GM21447 (cell line): ENCODE data around the gene TTI1.
"Not testable (repeated sequence)": the region's sequence is repeated elsewhere in the genome, so short reads cannot be mapped to it uniquely, and the experiment has no call there.

Experiments used
- ATAC-seq: cut with Tn5 transposase; IDR thresholded peaks from one replicate; pipeline ENCODE4 v1.9.1; 2021; ENCODE audit not compliant: unreplicated experiment

Gene TTI1

GRCh38 chr20:37970856-37971245 lies 62.4 kb downstream of the TTI1 start:
- no peak for ATAC-seq

- ATAC-seq = no peak
Observed at GRCh38 chr20:37969949-37970855, 63.1 kb downstream of the TTI1 start.

- no peak for ATAC-seq
Observed at GRCh38 chr20:37968841-37969401, 64.3 kb downstream of the TTI1 start.

GRCh38 chr20:37963483-37963882 lies 69.8 kb downstream of the TTI1 start:
- ATAC-seq = not testable (repeated sequence)

- no peak for ATAC-seq
Observed at GRCh38 chr20:37961066-37961465, 72.2 kb downstream of the TTI1 start.

GRCh38 chr20:37958856-37959520 lies 74.3 kb downstream of the TTI1 start:
- ATAC-seq = no peak

- ATAC-seq = no peak
Observed at GRCh38 chr20:37956107-37956585, 77.1 kb downstream of the TTI1 start.

GRCh38 chr20:37955511-37955910 lies 77.7 kb downstream of the TTI1 start:
- ATAC-seq = no peak

- ATAC-seq = no peak
Observed at GRCh38 chr20:37954626-37955025, 78.6 kb downstream of the TTI1 start.

GRCh38 chr20:37954190-37954589 lies 79.1 kb downstream of the TTI1 start:
- ATAC-seq = no peak

- no peak for ATAC-seq
Observed at GRCh38 chr20:37948956-37949355, 84.3 kb downstream of the TTI1 start.

- ATAC-seq = no peak
Observed at GRCh38 chr20:37947943-37948342, 85.3 kb downstream of the TTI1 start.

GRCh38 chr20:37946946-37947345 lies 86.3 kb downstream of the TTI1 start:
- no peak for ATAC-seq

- no peak for ATAC-seq
Observed at GRCh38 chr20:37945091-37945547, 88.1 kb downstream of the TTI1 start.

- no peak for ATAC-seq
Observed at GRCh38 chr20:37944456-37944981, 88.7 kb downstream of the TTI1 start.

GRCh38 chr20:37943501-37944455 lies 89.5 kb downstream of the TTI1 start:
- no peak for ATAC-seq

GRCh38 chr20:37943033-37943432 lies 90.2 kb downstream of the TTI1 start:
- no peak for ATAC-seq

GRCh38 chr20:37941992-37942391 lies 91.3 kb downstream of the TTI1 start:
- no peak for ATAC-seq

GRCh38 chr20:37941332-37941731 lies 91.9 kb downstream of the TTI1 start:
- ATAC-seq = no peak

GRCh38 chr20:37940858-37941257 lies 92.4 kb downstream of the TTI1 start:
- ATAC-seq = no peak
